Frontal cortex (tissue), 4 donors: Measurements from ENCODE around the gene SPEF2. TPM values are rescaled to one million over a fixed set of nuclear protein-coding genes. Genes with fewer than 3 reads are reported as not detected.
A peak's percentile ranks its signal among the peaks of the same experiment; 100 is the strongest.

Experiments used
- DNase-seq, 2 donors: peaks; one replicate each; pipeline ENCODE4 v3.0.0; 2012; ENCODE audit warnings: low spot score in 2 of 2
- FAIRE-seq: peaks from 2 replicates; lab custom pipeline; 2012; peaks lifted over from hg19 to GRCh38; lab: Jason Lieb, UNC
- total RNA-seq: library from RNA; depleted of rRNA; stranded (reverse); fragments of >200 nt; gene quantifications from one replicate; pipeline ENCODE4 v1.2.3, GENCODE V29; 2014
- donor health status: control.
- donor health status: control.
- donor health status: control.

The SPEF2 gene
- total RNA-seq, 1 donor from 2014 or later = 12.2 TPM

- DNase-seq = no peak
- FAIRE-seq = peak; percentile 75
These were observed 159.9 kb downstream of the SPEF2 start for GRCh38 chr5:35777358-35778087.

GRCh38 chr5:35778259-35778769, 160.7 kb downstream of the SPEF2 start:
- DNase-seq (no peak), FAIRE-seq (no peak)

- no peak for DNase-seq
- no peak for FAIRE-seq
These were observed 162.6 kb downstream of the SPEF2 start for GRCh38 chr5:35780236-35780635.

DNA sequence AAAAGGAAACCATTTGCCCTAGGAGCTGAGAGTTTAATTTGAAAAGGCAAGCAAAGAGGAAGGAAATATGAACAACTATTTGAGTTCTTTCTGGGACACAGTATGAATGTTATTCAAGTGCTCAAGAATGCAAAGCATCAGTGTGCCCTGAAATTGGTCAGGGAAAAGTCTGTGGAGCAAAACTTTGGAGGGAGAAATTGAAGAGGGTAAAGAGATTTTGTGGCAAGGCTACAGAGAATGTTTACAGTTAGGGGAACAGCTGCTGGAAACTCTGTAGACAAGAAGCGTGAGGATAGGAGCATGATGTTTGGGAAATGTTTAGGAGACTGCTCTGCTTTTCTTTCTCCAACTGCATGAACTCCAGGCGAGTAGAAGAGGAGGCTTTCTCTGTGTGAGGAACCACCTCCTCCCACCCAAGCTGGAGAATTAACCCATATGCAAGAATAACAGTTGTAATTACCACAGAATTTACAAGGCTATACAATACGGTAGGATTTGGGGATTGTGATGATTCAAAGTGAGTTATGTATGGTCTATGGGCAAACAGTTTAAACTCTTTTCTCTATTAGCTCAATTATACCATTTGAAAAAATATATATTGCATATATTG, 163.6 kb downstream of the SPEF2 start:
- DNase-seq (no peak), FAIRE-seq (no peak)

GRCh38 chr5:35783551-35783950, 165.9 kb downstream of the SPEF2 start:
- DNase-seq = no peak
- FAIRE-seq = no peak

DNA sequence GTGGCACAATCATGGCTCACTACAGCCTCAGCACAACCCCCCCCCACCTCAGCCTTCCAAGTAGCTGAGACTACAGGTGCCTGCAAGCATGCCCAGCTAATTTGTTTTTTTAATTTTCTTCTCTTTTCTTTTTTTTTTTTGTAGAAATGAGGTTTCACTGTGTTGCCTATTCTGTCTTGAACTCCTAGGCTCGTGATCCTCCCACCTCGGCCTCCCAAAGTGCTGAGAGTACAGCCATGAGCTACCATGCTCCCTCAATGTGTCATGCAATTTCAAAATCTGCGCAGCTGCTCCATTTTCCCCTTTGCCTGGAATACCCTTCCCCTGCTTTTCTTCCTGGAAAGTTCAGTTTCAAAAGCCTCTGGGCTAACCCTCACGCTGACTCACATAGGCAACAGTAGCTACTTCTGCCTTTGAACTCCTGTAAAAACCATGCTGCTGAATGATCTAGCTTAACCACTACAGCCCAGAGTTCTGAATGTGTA, 168.0 kb downstream of the SPEF2 start:
- DNase-seq (no peak), FAIRE-seq (no peak)

DNA sequence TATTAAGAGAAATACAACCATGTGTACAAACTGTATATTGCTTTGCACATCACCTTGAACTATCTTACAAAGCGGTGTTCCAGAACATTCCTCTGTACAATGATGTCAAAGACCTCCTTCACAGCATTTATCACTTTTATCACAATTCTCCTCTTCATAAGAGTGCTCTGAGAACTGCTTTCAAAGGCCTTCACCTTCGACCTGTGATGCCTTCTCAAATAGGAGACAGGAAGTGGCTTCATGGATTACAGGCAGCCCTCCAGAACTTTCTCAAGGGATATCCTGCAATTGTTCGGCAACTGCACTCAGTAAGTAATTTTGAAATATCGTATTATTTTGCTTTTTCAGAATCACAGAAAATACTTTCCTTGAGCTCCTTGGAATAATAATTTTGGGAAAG, 171.1 kb downstream of the SPEF2 start:
- FAIRE-seq = no peak

GRCh38 chr5:35789732-35790456, 172.2 kb downstream of the SPEF2 start:
- DNase-seq = no peak
- FAIRE-seq = no peak

More for the DNA sequence above, 171.1 kb downstream of the SPEF2 start:
- DNase-seq = no peak

GRCh38 chr5:35790457-35790822, 172.8 kb downstream of the SPEF2 start:
- no peak for FAIRE-seq
- DNase-seq = no peak

GRCh38 chr5:35794328-35794619, 176.6 kb downstream of the SPEF2 start:
- no peak for DNase-seq

DNA sequence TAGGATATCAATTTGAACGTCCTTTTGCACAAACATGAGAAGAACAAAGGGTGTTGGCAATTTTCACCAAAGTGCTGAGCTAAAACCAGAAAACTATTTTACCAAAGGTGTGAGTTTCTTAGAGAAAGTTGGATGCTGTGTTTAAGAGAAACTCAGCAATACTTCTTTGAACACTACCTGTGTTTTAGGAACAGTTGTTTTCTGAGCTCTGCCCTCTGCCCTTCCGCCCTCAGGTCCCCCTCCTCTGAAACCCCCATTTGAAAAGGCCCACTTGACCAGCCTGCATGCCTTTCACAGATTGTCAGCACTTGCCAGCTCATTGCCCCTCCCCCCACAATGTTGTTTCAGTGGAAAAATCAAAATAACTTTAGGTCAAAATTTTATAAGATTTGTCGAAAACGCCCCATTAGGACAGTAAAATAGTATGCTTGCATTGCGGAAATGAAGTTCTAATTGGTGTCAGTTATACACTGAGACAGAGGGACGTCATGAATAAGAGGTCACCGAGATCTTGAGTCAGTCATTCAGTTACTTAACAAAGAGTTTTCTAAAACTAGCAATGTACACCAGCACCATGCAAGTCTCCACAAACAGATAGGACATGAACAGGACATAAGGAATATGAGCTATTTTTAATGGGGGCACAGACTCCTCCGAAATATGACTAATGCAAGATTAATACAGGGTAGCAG, 177.2 kb downstream of the SPEF2 start:
- no peak for DNase-seq

More at GRCh38 chr5:35794328-35794619, 176.6 kb downstream of the SPEF2 start:
- FAIRE-seq = no peak

DNA sequence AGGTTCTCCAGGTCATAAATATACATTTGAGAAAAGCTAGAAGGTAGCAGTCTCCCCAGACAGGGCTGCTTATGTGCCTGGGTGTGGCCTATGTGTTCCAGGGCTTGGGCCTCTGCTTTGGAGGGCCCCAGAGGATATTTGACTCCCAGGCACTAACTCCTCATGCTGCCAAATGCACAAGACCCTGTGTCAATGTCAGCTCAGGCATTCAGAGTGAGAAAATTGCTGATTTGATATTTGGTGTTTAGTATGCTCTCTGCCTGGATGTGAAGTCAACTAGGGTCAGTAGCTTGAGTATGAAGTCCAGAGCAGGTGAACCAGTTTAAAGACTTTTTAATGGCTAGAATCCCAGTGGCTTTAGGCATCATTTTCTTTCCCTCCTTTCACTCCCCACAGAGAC, 181.5 kb downstream of the SPEF2 start:
- no peak for DNase-seq
- no peak for FAIRE-seq

More for the DNA sequence above, 177.2 kb downstream of the SPEF2 start:
- FAIRE-seq = no peak

- FAIRE-seq (no peak), DNase-seq (no peak)
These were observed 182.1 kb downstream of the SPEF2 start for GRCh38 chr5:35799753-35800152.

GRCh38 chr5:35803191-35803651, 185.6 kb downstream of the SPEF2 start:
- FAIRE-seq = no peak
- peak; percentile 31 to 54 for DNase-seq

DNA sequence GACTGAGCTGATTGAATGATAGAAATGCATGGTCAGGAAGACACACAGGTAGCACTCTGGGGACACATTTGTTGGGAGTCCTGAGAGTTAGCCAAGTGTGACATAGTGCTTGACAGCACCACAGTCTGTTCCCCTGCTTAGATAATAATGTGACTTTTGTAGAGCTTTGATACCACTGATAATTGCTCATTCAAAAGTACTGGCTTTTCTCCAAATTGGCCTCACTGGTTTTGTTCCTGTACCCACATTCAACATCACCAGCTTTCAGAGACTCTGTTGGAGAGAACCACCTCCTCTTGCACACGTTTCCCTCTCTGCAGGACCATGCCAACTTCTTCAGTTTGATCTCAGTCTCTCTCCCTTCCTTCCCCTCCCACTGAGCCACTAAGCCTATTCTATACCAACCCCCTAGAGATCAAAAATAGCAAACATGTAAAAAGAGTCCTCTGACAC, 186.6 kb downstream of the SPEF2 start:
- peak in 1 of 2 donors; percentile 2 for DNase-seq
- FAIRE-seq = no peak

DNA sequence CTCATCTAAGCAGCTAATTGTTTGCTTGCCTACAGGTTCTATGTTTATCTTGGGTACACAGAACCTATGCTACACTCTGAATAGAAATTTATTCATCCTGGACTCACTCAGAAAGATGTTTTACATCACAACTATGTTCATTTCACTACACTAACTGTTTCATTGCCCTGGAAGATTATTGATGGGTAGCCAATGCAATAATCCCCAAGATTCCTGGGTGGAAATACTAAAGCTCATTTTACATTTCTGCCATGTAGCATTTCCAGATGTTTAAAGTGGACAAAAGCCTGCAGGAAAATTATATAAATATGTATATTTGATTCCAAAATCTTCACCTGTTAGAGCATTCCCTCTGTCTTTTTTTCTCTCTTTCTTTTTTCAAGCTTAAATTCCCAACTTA, 187.2 kb downstream of the SPEF2 start:
- DNase-seq (no peak), FAIRE-seq (no peak)

DNA sequence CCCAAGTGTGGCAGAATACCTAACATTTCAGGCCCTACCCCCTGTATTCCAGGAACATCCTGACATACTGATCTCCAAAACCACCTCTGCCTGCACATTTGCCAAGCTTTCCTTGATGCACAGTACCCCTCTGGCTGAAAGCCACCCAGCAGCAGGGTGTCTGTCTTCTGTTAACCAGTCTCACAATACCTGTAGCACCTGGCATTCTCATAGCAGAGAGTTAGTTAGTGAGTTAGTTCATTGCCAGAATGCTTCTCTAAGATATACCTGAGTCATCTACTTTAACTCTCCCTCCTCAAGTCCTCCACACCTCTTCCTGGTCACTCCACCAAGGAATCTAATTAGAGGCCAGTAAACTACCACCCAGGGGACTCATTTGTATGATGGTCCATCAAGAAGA, 192.9 kb downstream of the SPEF2 start:
- FAIRE-seq (no peak), DNase-seq (no peak)

- DNase-seq = no peak
- FAIRE-seq = no peak
These were observed 193.6 kb downstream of the SPEF2 start for GRCh38 chr5:35811108-35811741.

GRCh38 chr5:35813521-35813920, 195.9 kb downstream of the SPEF2 start:
- DNase-seq (no peak), FAIRE-seq (no peak)
